COR-L47 (cell line): ENCODE measurements around the gene GATAD2A.
"Not testable (repeated sequence)": the region's sequence is repeated elsewhere in the genome, so short reads cannot be mapped to it uniquely, and the experiment has no call there.

ENCODE experiments used
- DNase-seq: peaks from one replicate; lab custom pipeline; 2025; lab: John Stamatoyannopoulos, UW

Gene GATAD2A

GRCh38 chr19:19388568-19389555, 16.6 kb upstream of the GATAD2A start:
- no peak for DNase-seq

- DNase-seq: not testable (repeated sequence)
These were observed 15.8 kb upstream of the GATAD2A start for GRCh38 chr19:19389683-19390082.

- not testable (repeated sequence) for DNase-seq
These were observed 11.1 kb upstream of the GATAD2A start for GRCh38 chr19:19394333-19394732.

GRCh38 chr19:19399733-19400433, 5.6 kb upstream of the GATAD2A start:
- no peak for DNase-seq

GRCh38 chr19:19402656-19403372, 2.7 kb upstream of the GATAD2A start:
- no peak for DNase-seq

- DNase-seq: no peak
These were observed 2.0 kb upstream of the GATAD2A start for GRCh38 chr19:19403373-19403901.

GRCh38 chr19:19405971-19406877, 749 bp downstream of the GATAD2A start:
- DNase-seq: peak; percentile 23

- DNase-seq: no peak
These were observed 1.6 kb downstream of the GATAD2A start for GRCh38 chr19:19406878-19407632.

- DNase-seq: no peak
These were observed 2.1 kb downstream of the GATAD2A start for GRCh38 chr19:19407633-19407930.

- DNase-seq: no peak
These were observed 3.7 kb downstream of the GATAD2A start for GRCh38 chr19:19409205-19409604.

GRCh38 chr19:19409631-19410030, 4.2 kb downstream of the GATAD2A start:
- no peak for DNase-seq

GRCh38 chr19:19410553-19411550, 5.4 kb downstream of the GATAD2A start:
- no peak for DNase-seq

GRCh38 chr19:19416280-19416679, 10.8 kb downstream of the GATAD2A start:
- DNase-seq: no peak

GRCh38 chr19:19417046-19417445, 11.6 kb downstream of the GATAD2A start:
- DNase-seq: no peak

- DNase-seq: no peak
These were observed 12.3 kb downstream of the GATAD2A start for GRCh38 chr19:19417628-19418245.

- no peak for DNase-seq
These were observed 13.2 kb downstream of the GATAD2A start for GRCh38 chr19:19418555-19419260.

- no peak for DNase-seq
These were observed 15.3 kb downstream of the GATAD2A start for GRCh38 chr19:19420570-19421298.
